HG03439 (cell line): ENCODE measurements around the gene IGSF8.

Experiments used
- ATAC-seq: cut with Tn5 transposase; IDR thresholded peaks from one replicate; pipeline ENCODE4 v1.9.1; 2021; ENCODE audit warnings: mild to moderate bottlenecking, moderate library complexity; ENCODE audit not compliant: unreplicated experiment

Gene IGSF8

GRCh38 chr1:160105155-160105554, 6.7 kb upstream of the IGSF8 start:
- ATAC-seq, result no peak

GRCh38 chr1:160104486-160104885, 6.1 kb upstream of the IGSF8 start:
- ATAC-seq, result no peak

GRCh38 chr1:160103658-160104408, 5.4 kb upstream of the IGSF8 start:
- no peak for ATAC-seq

GRCh38 chr1:160101717-160102522, 3.5 kb upstream of the IGSF8 start:
- ATAC-seq, result no peak

GRCh38 chr1:160101037-160101716, 2.8 kb upstream of the IGSF8 start:
- no peak for ATAC-seq

GRCh38 chr1:160099716-160100375, 1.4 kb upstream of the IGSF8 start:
- ATAC-seq, result no peak

GRCh38 chr1:160098852-160099561, 588 bp upstream of the IGSF8 start:
- peak; percentile 72 for ATAC-seq

- ATAC-seq, result no peak
These were observed 1.1 kb downstream of the IGSF8 start for GRCh38 chr1:160097151-160097910.

- ATAC-seq, result no peak
These were observed 1.9 kb downstream of the IGSF8 start for GRCh38 chr1:160096274-160097116.

GRCh38 chr1:160095382-160096105, 2.9 kb downstream of the IGSF8 start:
- ATAC-seq, result no peak

GRCh38 chr1:160094806-160095205, 3.6 kb downstream of the IGSF8 start:
- no peak for ATAC-seq

GRCh38 chr1:160094291-160094625, 4.2 kb downstream of the IGSF8 start:
- ATAC-seq, result no peak

- ATAC-seq, result no peak
These were observed 4.7 kb downstream of the IGSF8 start for GRCh38 chr1:160093624-160094290.

- ATAC-seq, result no peak
These were observed 5.4 kb downstream of the IGSF8 start for GRCh38 chr1:160093069-160093395.

GRCh38 chr1:160092366-160093068, 5.9 kb downstream of the IGSF8 start:
- ATAC-seq, result no peak

- ATAC-seq, result no peak
These were observed 6.7 kb downstream of the IGSF8 start for GRCh38 chr1:160091666-160092223.

- ATAC-seq, result no peak
These were observed 7.7 kb downstream of the IGSF8 start for GRCh38 chr1:160090760-160091159.
